Measurements from ENCODE around the gene PIP5KL1.

GRCh38 chr9:127960410-127961154 lies 30.0 kb upstream of the PIP5KL1 start:
- TF ChIP-seq POLR2AphosphoS5 (IDR thresholded peaks at IDR 0.05; ENCODE audit: low read depth, low read length) (no peak), POLR2A (IDR thresholded peaks at IDR 0.05; ENCODE audit: low read depth, low read length) (no peak), TAF1 (IDR thresholded peaks at IDR 0.05; ENCODE audit: low read depth, low read length) (no peak), SPI1 (IDR thresholded peaks at IDR 0.05; ENCODE audit: low read depth, low read length) (no peak), POU2F2 (IDR thresholded peaks at IDR 0.05; ENCODE audit: low read depth, low read length) (no peak)
